Measurements from ENCODE around the gene RTN4RL2. TPM values are rescaled to one million over a fixed set of nuclear protein-coding genes. Genes with fewer than 3 reads are reported as not detected.

Gene RTN4RL2
- total and polyA plus RNA-seq, 2 donors (not counting 3 experiments of a cell fraction or from before 2014, with no cell fraction given): 0.35 to 1.3 TPM

- H3K36me3 ChIP-seq (ENCODE audit: control insufficient read depth in 2 of 2, extremely low read depth in 1 of 2, insufficient read depth in 2 of 2, low read length in 2 of 2): no peaks in the 10 kb centered on the region
- peaks cover 33 to 42% of the 10 kb centered on the region in 2 experiments for H3K27me3 ChIP-seq (ENCODE audit: control insufficient read depth in 2 of 2, insufficient read depth in 2 of 2, low read length in 2 of 2)
- peaks cover 14% of the 10 kb centered on the region for H3K4me1 ChIP-seq (ENCODE audit: control insufficient read depth, extremely low read depth, insufficient read depth, low read length)
- H3K4me3 ChIP-seq (replicated peaks in 1 of 3; ENCODE audit: insufficient read depth in 1 of 3, low read depth in 1 of 3, low read length in 3 of 3): no peak overlapping the region
- no peak overlapping the region for H3K4me2 ChIP-seq (ENCODE audit: insufficient read depth, low read length)
- no peaks in the 10 kb centered on the region for H4K20me1 ChIP-seq (replicated peaks; ENCODE audit: control insufficient read depth, extremely low read depth, insufficient read depth, low read length)
- CTCF ChIA-PET: interaction anchor here (0.6 to 5.6 kb wide), 53 partner anchors 9 to 1069 kb away, joined by 3 to 152 read pairs (median 6); partner anchors contain the start of genes SLC43A1, SLC43A3, SSRP1 and TIMM10
- no peak for DNase-seq (ENCODE audit: low read depth, low spot score)
- H3K79me2 ChIP-seq (ENCODE audit: control insufficient read depth, insufficient read depth, low read length): no peaks in the 10 kb centered on the region
- H3K27ac ChIP-seq (ENCODE audit: insufficient read depth, low read depth, low read length): no peak overlapping the region
- POLR2A ChIA-PET: interaction anchor here (0.6 kb wide), 1 partner anchor 47 kb away, joined by 4 read pairs; no protein-coding TSS in a partner anchor
- H2AFZ ChIP-seq (ENCODE audit: low read depth, low read length): no peak overlapping the region
- H3K9ac ChIP-seq (replicated peaks; ENCODE audit: extremely low read depth, insufficient read depth, low read length): no peak overlapping the region
- FAIRE-seq: no peak
- dilution Hi-C loops (cut with MboI; ENCODE audit: extremely low pct_ligation_motif_present, low sequenced_read_pairs): no loop called here
- no peaks in the 10 kb centered on the region for H3K9me3 ChIP-seq (replicated peaks; ENCODE audit: control insufficient read depth, insufficient read depth, low read length)
- intact Hi-C loops (cut with micrococcal nuclease): loop anchor here (1.0 to 5.0 kb wide), 2 partner anchors 25 to 51 kb away; no protein-coding TSS in a partner anchor
- H3K9me1 ChIP-seq (replicated peaks; ENCODE audit: control insufficient read depth, extremely low read depth, insufficient read depth, low read length): no peaks in the 10 kb centered on the region
- BruUV-seq (replicated peaks): no TSS peak
- TF ChIP-seq POLR2AphosphoS5 (IDR thresholded peaks at IDR 0.05; ENCODE audit: insufficient read depth, low read depth, low read length) (no peak), GATA2 (IDR thresholded peaks at IDR 0.05; ENCODE audit: insufficient read depth, insufficient read length, low read depth, low read length) (no peak), MAX (IDR thresholded peaks at IDR 0.05; ENCODE audit: insufficient read depth, insufficient read length) (no peak), JUN (IDR thresholded peaks at IDR 0.05; ENCODE audit: borderline replicate concordance, insufficient read depth, insufficient read length, low read depth) (no peak), POLR2A (IDR thresholded peaks at IDR 0.05; ENCODE audit: low read depth, low read length) (no peak), MYC (IDR thresholded peaks at IDR 0.05; ENCODE audit: low read depth, low read length) (no peak)
Measured at GRCh38 chr11:57458060-57458409, 2.3 kb upstream of the RTN4RL2 start.

GRCh38 chr11:57458410-57459163 lies 1.7 kb upstream of the RTN4RL2 start:
- Histone ChIP-seq H3K4me1 (ENCODE audit: control insufficient read depth, extremely low read depth, insufficient read depth, low read length) (peaks cover 14% of the 10 kb centered on the region), H3K9me3 (replicated peaks; ENCODE audit: control insufficient read depth, insufficient read depth, low read length) (no peaks in the 10 kb centered on the region), H3K4me3 (replicated peaks in 1 of 3; ENCODE audit: insufficient read depth in 1 of 3, low read depth in 1 of 3, low read length in 3 of 3) (no peak overlapping the region), H3K36me3 (ENCODE audit: control insufficient read depth in 2 of 2, extremely low read depth in 1 of 2, insufficient read depth in 2 of 2, low read length in 2 of 2) (no peaks in the 10 kb centered on the region), H3K27ac (ENCODE audit: insufficient read depth, low read depth, low read length) (no peak overlapping the region), H3K27me3 (ENCODE audit: control insufficient read depth in 2 of 2, insufficient read depth in 2 of 2, low read length in 2 of 2) (peaks cover 34 to 39% of the 10 kb centered on the region in 2 experiments), H3K79me2 (ENCODE audit: control insufficient read depth, insufficient read depth, low read length) (no peaks in the 10 kb centered on the region), H3K4me2 (ENCODE audit: insufficient read depth, low read length) (peak overlapping the region; percentile 45), H4K20me1 (replicated peaks; ENCODE audit: control insufficient read depth, extremely low read depth, insufficient read depth, low read length) (no peaks in the 10 kb centered on the region), H3K9ac (replicated peaks; ENCODE audit: extremely low read depth, insufficient read depth, low read length) (no peak overlapping the region), H3K9me1 (replicated peaks; ENCODE audit: control insufficient read depth, extremely low read depth, insufficient read depth, low read length) (no peaks in the 10 kb centered on the region), H2AFZ (ENCODE audit: low read depth, low read length) (peak overlapping the region; percentile 41)
- DNase-seq (ENCODE audit: low read depth, low spot score) (no peak), FAIRE-seq (peak; percentile 69)
- CTCF ChIA-PET: interaction anchor here (0.6 to 5.6 kb wide), 54 partner anchors 10 to 1069 kb away, joined by 3 to 152 read pairs (median 6); partner anchors contain the start of genes SLC43A1, SLC43A3, SSRP1 and TIMM10
- POLR2A ChIA-PET: interaction anchor here (0.6 kb wide), 1 partner anchor 47 kb away, joined by 4 read pairs; no protein-coding TSS in a partner anchor
- no peak for TF ChIP-seq MYC (IDR thresholded peaks at IDR 0.05; ENCODE audit: low read depth, low read length)
- peak; percentile 79 to 82 for TF ChIP-seq CTCF (IDR thresholded peaks at IDR 0.05; ENCODE audit: extremely low read depth in 1 of 2, insufficient read depth in 1 of 2, low read depth in 1 of 2, low read length in 2 of 2)
- BruUV-seq (replicated peaks): no TSS peak
- dilution Hi-C loops (cut with MboI; ENCODE audit: extremely low pct_ligation_motif_present, low sequenced_read_pairs): no loop called here
- intact Hi-C loops (cut with micrococcal nuclease): loop anchor here (1.0 to 5.0 kb wide), 2 partner anchors 25 to 51 kb away; no protein-coding TSS in a partner anchor

All from endothelial cell of umbilical vein (primary cell).